HPDE6-E6E7 (cell line): Measurements from ENCODE around the gene DIS3L.
"Not testable (repeated sequence)": the region's sequence is repeated elsewhere in the genome, so short reads cannot be mapped to it uniquely, and the experiment has no call there.

Experiments used
- DNase-seq: peaks from one replicate; pipeline ENCODE4 v3.0.0; 2011; ENCODE audit warnings: missing footprints; ENCODE audit errors: extremely low spot score

The DIS3L gene

GRCh38 chr15:66310786-66311185 is 17.4 kb downstream of the DIS3L start:
- DNase-seq, result no peak

- no peak for DNase-seq
Observed at GRCh38 chr15:66312144-66312543, 18.8 kb downstream of the DIS3L start.

GRCh38 chr15:66323312-66323928 is 30.1 kb downstream of the DIS3L start:
- no peak for DNase-seq

GRCh38 chr15:66326051-66326450 is 32.7 kb downstream of the DIS3L start:
- no peak for DNase-seq

GRCh38 chr15:66327736-66328135 is 34.4 kb downstream of the DIS3L start:
- no peak for DNase-seq

GRCh38 chr15:66328771-66329170 is 35.4 kb downstream of the DIS3L start:
- no peak for DNase-seq

GRCh38 chr15:66348530-66348929 is 55.2 kb downstream of the DIS3L start:
- DNase-seq, result not testable (repeated sequence)

- no peak for DNase-seq
Observed at GRCh38 chr15:66356077-66356358, 62.6 kb downstream of the DIS3L start.

- peak; percentile 95 for DNase-seq
Observed at GRCh38 chr15:66356359-66357236, 63.2 kb downstream of the DIS3L start, which contains the start of gene TIPIN. TIPIN (minus strand) TSS chr15:66356685; CDS start chr15:66352947, 3,738 bp downstream.

GRCh38 chr15:66359740-66360139 is 66.4 kb downstream of the DIS3L start:
- DNase-seq, result peak; percentile 60

GRCh38 chr15:66361745-66362460 is 68.5 kb downstream of the DIS3L start:
- DNase-seq, result not testable (repeated sequence)

GRCh38 chr15:66362776-66363175 is 69.4 kb downstream of the DIS3L start:
- no peak for DNase-seq

- no peak for DNase-seq
Observed at GRCh38 chr15:66364944-66365528, 71.7 kb downstream of the DIS3L start.

GRCh38 chr15:66369773-66370651 is 76.6 kb downstream of the DIS3L start:
- DNase-seq, result no peak

- DNase-seq, result no peak
Observed at GRCh38 chr15:66374179-66374578, 80.8 kb downstream of the DIS3L start.

GRCh38 chr15:66378814-66379430 is 85.6 kb downstream of the DIS3L start:
- no peak for DNase-seq

GRCh38 chr15:66381376-66381775 is 88.0 kb downstream of the DIS3L start:
- not testable (repeated sequence) for DNase-seq
